MM.1S (cell line): ENCODE data around the gene RSRC1.

Experiments
- DNase-seq: peaks from one replicate; pipeline ENCODE4 v3.0.0-alpha.2; 2015
- H2AFZ ChIP-seq: fragments of 300-600 bp; sonication (generic); 2 replicates; pipeline ENCODE4 v1.6.0; 2016; ENCODE audit warnings: antibody characterized with exemption, low read length
- H3F3A ChIP-seq: fragments of 300-600 bp; sonication (generic); 2 replicates; pipeline ENCODE4 v1.6.1; 2016; ENCODE audit warnings: mild to moderate bottlenecking, antibody characterized with exemption, low read length, moderate library complexity, mixed read lengths; ENCODE audit not compliant: insufficient read depth
- H3K27ac ChIP-seq: fragments of 300-600 bp; sonication (generic); 2 replicates; pipeline ENCODE4 v1.5.1; 2016; ENCODE audit warnings: mild to moderate bottlenecking, low read length
- H3K27me3 ChIP-seq: fragments of 300-600 bp; sonication (generic); replicated peaks from 2 replicates; pipeline ENCODE4 v1.6.0; 2016; ENCODE audit warnings: low read length; ENCODE audit not compliant: insufficient read depth
- H3K36me3 ChIP-seq: fragments of 300-600 bp; sonication (generic); replicated peaks from 2 replicates; pipeline ENCODE4 v1.6.1; 2016; ENCODE audit warnings: mild to moderate bottlenecking, low read length, mixed read lengths; ENCODE audit not compliant: insufficient read depth
- H3K4me1 ChIP-seq: fragments of 300-600 bp; sonication (generic); 2 replicates; pipeline ENCODE4 v1.6.1; 2016; ENCODE audit warnings: low read length, mixed read lengths
- H3K4me2 ChIP-seq: fragments of 300-600 bp; sonication (generic); 2 replicates; pipeline ENCODE4 v1.6.0; 2016; ENCODE audit warnings: low read depth, low read length
- H3K4me3 ChIP-seq: fragments of 300-600 bp; sonication (generic); 2 replicates; pipeline ENCODE4 v1.5.1; 2016; ENCODE audit warnings: low read length, mixed read lengths
- H3K79me2 ChIP-seq: fragments of 300-600 bp; sonication (generic); 2 replicates; pipeline ENCODE4 v1.6.1; 2016; ENCODE audit warnings: mixed run types, low read length, mixed read lengths
- H3K9ac ChIP-seq: fragments of 300-600 bp; sonication (generic); 2 replicates; pipeline ENCODE4 v1.6.1; 2016; ENCODE audit warnings: low read length, mixed read lengths
- H3K9me2 ChIP-seq: fragments of 300-600 bp; sonication (generic); replicated peaks from 2 replicates; pipeline ENCODE4 v1.6.1; 2016; ENCODE audit warnings: mild to moderate bottlenecking, low read length, mixed read lengths; ENCODE audit not compliant: insufficient read depth
- H3K9me3 ChIP-seq: fragments of 300-600 bp; sonication (generic); replicated peaks from 2 replicates; pipeline ENCODE4 v1.6.1; 2016; ENCODE audit warnings: mild to moderate bottlenecking, low read length, mixed read lengths; ENCODE audit not compliant: insufficient read depth
- H4K20me1 ChIP-seq: fragments of 300-600 bp; sonication (generic); 2 replicates; pipeline ENCODE4 v1.6.1; 2016; ENCODE audit warnings: mild to moderate bottlenecking, low read length, moderate library complexity, mixed read lengths; ENCODE audit not compliant: insufficient read depth
- EZH2 ChIP-seq: fragments of 300-600 bp; sonication (generic); optimal IDR thresholded peaks from 2 replicates; pipeline ENCODE3; 2017; ENCODE audit warnings: low read depth, mild to moderate bottlenecking, antibody characterized with exemption, low read length, mixed read lengths
- EZH2phosphoT487 ChIP-seq: fragments of 300-600 bp; sonication (generic); IDR thresholded peaks from 2 replicates; pipeline ENCODE4 v1.6.1; 2018; ENCODE audit warnings: antibody characterized with exemption, low read length
- TF ChIP-seq, protein P1 (sequence below): fragments of 300-600 bp; sonication (generic); IDR thresholded peaks from 2 replicates; pipeline ENCODE4 v1.5.1; 2016; ENCODE audit warnings: antibody characterized with exemption, low read length, mixed read lengths

The RSRC1 gene

GRCh38 chr3:158269942-158270341 lies 160.1 kb downstream of the RSRC1 start:
- H3K27me3 ChIP-seq = no peaks in the 10 kb centered on the region
- H3K9ac ChIP-seq = no peak overlapping the region
- TF ChIP-seq EZH2 = no peak
- no peak for TF ChIP-seq EZH2phosphoT487
- TF ChIP-seq, protein P1, sequence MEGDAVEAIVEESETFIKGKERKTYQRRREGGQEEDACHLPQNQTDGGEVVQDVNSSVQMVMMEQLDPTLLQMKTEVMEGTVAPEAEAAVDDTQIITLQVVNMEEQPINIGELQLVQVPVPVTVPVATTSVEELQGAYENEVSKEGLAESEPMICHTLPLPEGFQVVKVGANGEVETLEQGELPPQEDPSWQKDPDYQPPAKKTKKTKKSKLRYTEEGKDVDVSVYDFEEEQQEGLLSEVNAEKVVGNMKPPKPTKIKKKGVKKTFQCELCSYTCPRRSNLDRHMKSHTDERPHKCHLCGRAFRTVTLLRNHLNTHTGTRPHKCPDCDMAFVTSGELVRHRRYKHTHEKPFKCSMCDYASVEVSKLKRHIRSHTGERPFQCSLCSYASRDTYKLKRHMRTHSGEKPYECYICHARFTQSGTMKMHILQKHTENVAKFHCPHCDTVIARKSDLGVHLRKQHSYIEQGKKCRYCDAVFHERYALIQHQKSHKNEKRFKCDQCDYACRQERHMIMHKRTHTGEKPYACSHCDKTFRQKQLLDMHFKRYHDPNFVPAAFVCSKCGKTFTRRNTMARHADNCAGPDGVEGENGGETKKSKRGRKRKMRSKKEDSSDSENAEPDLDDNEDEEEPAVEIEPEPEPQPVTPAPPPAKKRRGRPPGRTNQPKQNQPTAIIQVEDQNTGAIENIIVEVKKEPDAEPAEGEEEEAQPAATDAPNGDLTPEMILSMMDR = no peak
- no peaks in the 10 kb centered on the region for H3F3A ChIP-seq
- no peak for DNase-seq
- no peaks in the 10 kb centered on the region for H4K20me1 ChIP-seq
- H3K36me3 ChIP-seq = no peaks in the 10 kb centered on the region; the same call in 1 of the 2 replicates
- no peaks in the 10 kb centered on the region for H3K9me2 ChIP-seq
- H3K4me1 ChIP-seq = no peaks in the 10 kb centered on the region
- no peak overlapping the region for H2AFZ ChIP-seq
- H3K79me2 ChIP-seq = 0 out of 2 replicates have a peak, but pooled peaks cover under 1% of the 10 kb centered on the region
- no peak overlapping the region for H3K27ac ChIP-seq
- H3K4me2 ChIP-seq = no peak overlapping the region
- H3K4me3 ChIP-seq = no peak overlapping the region
- H3K9me3 ChIP-seq = no peaks in the 10 kb centered on the region

GRCh38 chr3:158272081-158272480 lies 162.2 kb downstream of the RSRC1 start:
- Histone ChIP-seq H3K9ac (no peak overlapping the region), H3F3A (no peaks in the 10 kb centered on the region), H3K36me3 (no peaks in the 10 kb centered on the region; the same call in 1 of the 2 replicates), H3K4me1 (no peaks in the 10 kb centered on the region), H3K27me3 (no peaks in the 10 kb centered on the region), H3K9me3 (no peaks in the 10 kb centered on the region), H3K79me2 (no peaks in the 10 kb centered on the region), H3K9me2 (no peaks in the 10 kb centered on the region), H2AFZ (no peak overlapping the region), H3K4me3 (no peak overlapping the region), H3K4me2 (no peak overlapping the region), H4K20me1 (no peaks in the 10 kb centered on the region), H3K27ac (no peak overlapping the region)
- no peak for TF ChIP-seq EZH2
- no peak for TF ChIP-seq EZH2phosphoT487
- TF ChIP-seq, protein P1 = no peak
- no peak for DNase-seq

- TF ChIP-seq, protein P1 = no peak
- TF ChIP-seq EZH2 (no peak), EZH2phosphoT487 (no peak)
- H3K9me3 ChIP-seq = no peaks in the 10 kb centered on the region
- H3F3A ChIP-seq = no peaks in the 10 kb centered on the region
- no peak overlapping the region for H3K4me3 ChIP-seq
- H3K4me2 ChIP-seq = no peak overlapping the region
- H3K9ac ChIP-seq = no peak overlapping the region
- no peaks in the 10 kb centered on the region for H3K4me1 ChIP-seq
- no peaks in the 10 kb centered on the region for H3K79me2 ChIP-seq
- H3K27me3 ChIP-seq = no peaks in the 10 kb centered on the region
- H2AFZ ChIP-seq = no peak overlapping the region
- no peaks in the 10 kb centered on the region for H4K20me1 ChIP-seq
- no peak overlapping the region for H3K27ac ChIP-seq
- no peaks in the 10 kb centered on the region for H3K9me2 ChIP-seq
- DNase-seq = no peak
- H3K36me3 ChIP-seq = no peaks in the 10 kb centered on the region; the same call in 1 of the 2 replicates
Observed at GRCh38 chr3:158273656-158274055, 163.8 kb downstream of the RSRC1 start.
